T-helper 2 cell treated with Interferon-gamma antibody and Interleukin-4, amounts not matched to agents 100 ng/mL and 5 ng/mL, for 36 hours (primary cell): ENCODE data around the gene RIN2. TPM values are rescaled to one million over a fixed set of nuclear protein-coding genes. Genes with fewer than 3 reads are reported as not detected.
"Not testable (repeated sequence)": the region's sequence is repeated elsewhere in the genome, so short reads cannot be mapped to it uniquely, and the experiment has no call there.

Experiments
- intact Hi-C: fragments of 100-400 bp; cut with micrococcal nuclease; formaldehyde crosslinking; loops from one replicate; pipeline ENCODE4 v1.15.1; 2023
- total RNA-seq: library from RNA; stranded (reverse); gene quantifications from 2 replicates; pipeline ENCODE4 v1.2.3, GENCODE V29; 2022

Gene RIN2
- total RNA-seq, 1 donor from 2014 or later = not detected

DNA sequence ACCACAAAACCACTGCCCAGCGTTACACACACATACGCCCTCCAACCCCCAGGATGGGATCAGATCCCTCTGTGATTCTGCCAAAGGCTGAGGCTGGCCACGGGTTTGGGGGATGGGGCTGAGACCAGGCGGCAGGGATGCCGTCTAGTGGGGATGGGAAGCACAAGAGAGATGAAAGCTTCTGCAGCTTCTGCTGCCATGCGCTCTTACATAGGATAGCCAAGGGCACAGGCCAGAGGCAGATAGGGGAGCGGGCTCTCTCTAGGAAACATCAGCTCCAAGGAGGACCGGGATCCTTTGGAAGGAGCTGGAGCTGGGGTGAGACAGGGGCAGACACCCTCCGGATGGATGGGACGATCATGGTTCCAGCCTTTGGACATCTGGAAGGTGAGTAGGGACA lies 18.7 kb upstream of the RIN2 start:
- intact Hi-C loops = no loop called here

DNA sequence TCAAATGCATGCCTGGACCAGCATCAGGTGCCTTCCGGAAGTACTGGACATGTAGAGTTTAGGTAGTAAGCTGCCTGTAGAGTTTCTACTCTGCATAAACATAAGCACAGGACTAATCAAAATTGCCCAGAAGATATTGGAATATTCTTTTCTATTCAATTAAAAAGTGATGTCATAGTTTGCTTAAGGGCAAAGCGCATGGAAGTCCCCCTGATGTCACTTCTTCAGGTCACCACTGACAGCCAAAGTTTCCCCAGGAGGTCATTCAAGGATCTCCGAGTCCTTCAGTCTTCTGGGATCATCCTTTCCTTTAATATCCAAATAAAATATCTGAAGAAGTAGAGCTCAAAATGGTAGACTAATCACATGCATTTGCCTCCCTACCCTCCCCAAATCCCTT lies 17.5 kb upstream of the RIN2 start:
- intact Hi-C loops = no loop called here

DNA sequence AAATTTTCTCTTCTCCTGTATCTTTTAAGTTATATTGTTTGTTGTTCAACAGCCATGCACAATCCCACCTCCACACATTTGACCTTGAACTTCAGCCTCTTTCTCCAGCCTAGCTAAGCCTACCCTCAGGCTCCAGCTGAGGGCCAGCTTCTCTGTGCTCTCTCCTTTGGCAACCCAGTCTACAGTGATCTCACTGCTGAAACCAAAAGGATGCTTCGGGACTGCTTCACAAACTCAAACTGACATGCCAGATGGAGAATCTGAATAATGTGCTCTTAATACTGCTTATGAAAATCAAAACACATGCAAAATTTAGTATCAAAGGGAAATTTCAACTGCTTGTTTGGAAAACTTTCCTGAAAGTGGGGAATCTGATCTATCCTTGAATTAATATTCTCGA lies 16.1 kb upstream of the RIN2 start:
- intact Hi-C loops = no loop called here

DNA sequence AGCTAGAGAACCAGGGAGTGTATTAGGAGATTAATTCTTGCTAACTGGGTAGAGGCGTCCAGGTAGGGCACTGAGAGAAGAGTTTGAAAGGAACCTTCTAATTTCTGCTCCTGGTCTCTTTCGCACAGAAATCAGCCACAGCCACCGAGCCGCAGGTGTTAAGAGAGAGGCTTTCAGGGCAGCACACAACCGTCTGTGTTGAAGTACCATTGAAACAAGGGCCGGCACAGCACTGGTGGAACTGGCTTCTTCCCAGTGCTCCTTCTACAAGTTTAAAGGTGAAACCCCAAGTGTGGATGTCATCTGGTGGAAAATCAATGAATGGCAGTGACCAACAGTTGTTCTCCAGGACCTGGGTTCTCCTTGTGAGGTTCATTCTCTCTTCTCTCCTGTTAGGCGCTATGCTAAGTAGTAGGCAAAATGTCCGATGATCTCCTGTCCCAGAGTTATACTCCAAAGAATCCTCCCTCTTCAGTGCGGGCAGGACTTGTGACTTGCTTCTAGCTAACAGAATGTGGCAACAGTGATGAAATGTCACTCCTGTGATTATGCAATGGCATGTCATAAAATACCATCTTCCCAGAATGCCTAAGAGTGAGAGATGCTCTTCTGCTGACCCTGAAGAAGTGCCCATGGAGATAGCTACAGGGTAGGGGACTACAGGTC lies 15.0 kb upstream of the RIN2 start:
- intact Hi-C loops = no loop called here

DNA sequence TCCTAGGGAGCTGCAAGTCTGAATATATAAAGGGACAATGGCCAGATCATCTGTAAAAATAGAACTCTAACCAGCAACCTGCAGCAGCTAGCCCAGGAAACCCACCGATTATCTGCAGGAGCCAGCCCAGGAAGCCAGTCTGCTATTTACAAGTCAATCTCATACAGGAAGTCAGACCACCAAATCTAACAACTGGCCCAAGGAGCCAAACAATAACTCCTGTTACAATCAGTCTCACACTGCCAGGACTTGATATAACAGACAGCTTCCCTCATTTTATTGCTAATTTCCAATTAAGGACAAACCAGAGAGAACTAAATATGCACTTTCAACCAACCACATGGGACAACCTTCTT lies 14.4 kb upstream of the RIN2 start:
- intact Hi-C loops = no loop called here

DNA sequence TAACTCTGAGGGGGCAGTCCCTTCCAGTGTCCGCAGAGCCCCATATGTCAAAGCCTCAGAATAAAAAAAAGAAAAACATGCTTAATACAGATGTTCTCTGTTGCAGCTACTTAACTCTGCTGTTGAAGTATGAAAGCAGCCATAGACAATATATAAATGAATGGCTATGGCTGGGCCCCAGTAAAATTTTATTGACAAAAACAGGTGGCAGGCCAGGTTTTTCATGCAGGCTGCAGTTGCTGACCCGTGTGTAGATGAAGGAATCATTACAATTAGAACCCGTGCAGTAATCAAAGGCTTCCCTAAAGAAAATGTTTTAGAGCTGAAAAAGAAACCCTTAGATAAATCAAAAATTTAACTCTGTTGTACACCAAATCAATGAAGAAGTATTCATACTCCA lies 13.0 kb upstream of the RIN2 start:
- intact Hi-C loops = no loop called here

DNA sequence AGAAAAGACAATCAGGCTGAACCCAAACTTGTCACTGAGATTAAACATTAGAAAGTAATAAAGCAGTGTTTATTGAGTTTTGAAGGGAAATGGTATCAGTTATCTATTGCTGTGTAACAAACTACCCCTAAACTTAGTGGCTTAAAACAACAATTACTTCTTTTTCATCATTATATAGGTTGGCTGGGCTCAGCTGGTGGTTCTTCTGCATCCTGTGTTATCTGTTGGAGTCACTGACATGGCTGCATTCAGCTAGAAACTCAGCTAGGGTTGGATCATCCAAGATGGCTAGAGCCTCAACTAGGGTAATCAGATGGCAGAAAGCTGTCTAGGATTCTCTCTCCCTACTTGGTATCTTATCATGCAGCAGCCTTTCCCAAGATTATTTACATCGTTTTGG lies 12.5 kb upstream of the RIN2 start:
- intact Hi-C loops = no loop called here

DNA sequence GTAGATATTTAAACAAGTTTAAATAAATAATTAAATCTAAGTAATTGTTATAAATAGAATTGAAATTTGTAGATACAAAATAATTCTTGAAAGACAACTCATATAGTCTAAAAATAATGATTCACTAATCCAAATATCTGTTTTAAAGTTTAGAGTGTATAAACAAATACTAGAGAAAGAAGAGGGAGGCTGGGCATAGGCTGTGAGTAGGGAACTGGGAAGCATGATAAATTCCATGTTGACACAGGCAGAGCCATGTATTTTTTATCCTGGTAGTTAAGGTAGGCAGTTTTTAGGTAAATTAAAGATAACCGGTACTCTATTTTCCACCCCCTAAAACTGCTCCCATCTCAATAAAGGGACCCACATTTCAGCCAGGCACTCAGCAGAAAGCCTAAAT lies 11.7 kb upstream of the RIN2 start:
- intact Hi-C loops = no loop called here

DNA sequence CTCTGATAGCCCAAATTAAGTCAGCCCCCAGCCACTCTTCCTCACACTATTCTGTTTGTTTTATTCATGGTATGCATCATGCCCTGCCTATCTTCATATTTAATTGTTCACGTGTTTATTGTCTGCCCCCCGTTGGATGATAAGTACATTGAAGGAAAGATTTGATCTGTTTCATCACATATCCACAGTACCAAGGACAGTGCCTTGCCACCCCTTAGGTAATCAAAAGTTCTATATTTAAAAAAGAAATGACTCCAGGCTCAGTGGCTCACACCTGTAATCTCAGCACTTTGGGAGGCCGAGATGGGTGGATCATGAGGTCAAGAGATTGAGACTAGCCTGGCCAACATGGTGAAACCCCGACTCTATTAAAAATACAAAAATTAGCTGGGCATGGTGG lies 10.2 kb upstream of the RIN2 start:
- intact Hi-C loops = no loop called here

DNA sequence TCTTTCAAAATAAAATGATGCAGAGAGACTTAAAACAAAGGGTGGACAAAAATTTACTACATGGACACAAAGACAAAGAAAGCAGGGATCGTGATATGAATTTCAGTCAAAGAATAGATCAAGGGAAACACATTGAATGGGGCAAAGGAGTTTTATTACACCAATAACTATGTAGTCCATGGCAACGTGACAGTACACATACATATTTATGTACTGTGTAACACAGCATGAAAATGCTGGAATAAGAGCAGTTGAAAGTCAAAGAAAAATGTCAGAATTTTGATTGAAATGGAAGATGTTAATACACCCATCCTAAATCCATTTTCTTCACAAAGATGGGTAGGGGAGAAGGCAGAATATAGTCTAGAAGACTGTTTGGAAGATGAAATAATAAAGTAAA lies 9.4 kb upstream of the RIN2 start:
- intact Hi-C loops = no loop called here

DNA sequence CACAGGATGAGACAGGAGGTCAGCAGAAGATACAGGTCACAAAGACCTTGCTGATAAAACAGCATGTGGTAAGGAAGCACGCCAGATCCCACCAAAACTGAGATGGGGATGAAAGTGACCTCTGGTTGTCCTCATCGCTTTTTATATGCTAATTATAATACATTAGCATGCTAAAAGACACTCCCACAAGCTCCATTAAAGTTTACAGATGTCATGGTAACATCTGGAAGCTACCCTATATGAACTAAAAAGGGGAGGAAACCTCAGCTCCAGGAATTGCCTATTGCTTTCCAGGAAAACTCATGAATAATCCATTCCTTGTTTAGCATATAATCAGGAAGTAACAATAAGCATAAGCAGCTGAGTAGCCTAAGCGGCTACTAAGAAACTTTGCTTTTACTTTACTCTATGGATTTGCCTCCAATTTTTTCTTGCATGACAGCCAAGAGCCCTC lies 8.4 kb upstream of the RIN2 start:
- intact Hi-C loops = no loop called here

DNA sequence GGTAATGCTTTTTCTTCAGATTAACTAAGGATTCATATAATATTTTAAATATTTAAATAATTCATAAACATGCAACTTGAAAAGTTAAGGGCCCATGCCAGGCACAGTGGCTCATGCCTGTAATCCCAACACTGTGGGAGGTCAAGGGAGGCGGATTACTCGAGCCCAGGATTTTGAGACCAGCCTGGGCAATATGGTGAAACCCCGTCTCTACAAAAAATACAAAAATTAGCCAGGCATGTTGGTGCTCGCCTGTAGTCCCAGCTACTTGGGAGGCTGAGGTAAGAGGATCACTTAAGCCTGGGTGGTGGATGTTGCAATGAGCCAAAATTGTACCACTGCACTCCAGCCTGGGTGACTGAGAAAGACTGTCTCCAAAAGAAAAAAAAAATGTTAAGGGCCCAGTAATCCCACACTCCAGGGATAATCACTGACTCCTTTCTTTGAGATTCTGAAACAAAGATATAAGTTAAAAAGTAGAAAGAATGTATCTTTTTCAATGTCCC lies 7.9 kb upstream of the RIN2 start:
- intact Hi-C loops = no loop called here

DNA sequence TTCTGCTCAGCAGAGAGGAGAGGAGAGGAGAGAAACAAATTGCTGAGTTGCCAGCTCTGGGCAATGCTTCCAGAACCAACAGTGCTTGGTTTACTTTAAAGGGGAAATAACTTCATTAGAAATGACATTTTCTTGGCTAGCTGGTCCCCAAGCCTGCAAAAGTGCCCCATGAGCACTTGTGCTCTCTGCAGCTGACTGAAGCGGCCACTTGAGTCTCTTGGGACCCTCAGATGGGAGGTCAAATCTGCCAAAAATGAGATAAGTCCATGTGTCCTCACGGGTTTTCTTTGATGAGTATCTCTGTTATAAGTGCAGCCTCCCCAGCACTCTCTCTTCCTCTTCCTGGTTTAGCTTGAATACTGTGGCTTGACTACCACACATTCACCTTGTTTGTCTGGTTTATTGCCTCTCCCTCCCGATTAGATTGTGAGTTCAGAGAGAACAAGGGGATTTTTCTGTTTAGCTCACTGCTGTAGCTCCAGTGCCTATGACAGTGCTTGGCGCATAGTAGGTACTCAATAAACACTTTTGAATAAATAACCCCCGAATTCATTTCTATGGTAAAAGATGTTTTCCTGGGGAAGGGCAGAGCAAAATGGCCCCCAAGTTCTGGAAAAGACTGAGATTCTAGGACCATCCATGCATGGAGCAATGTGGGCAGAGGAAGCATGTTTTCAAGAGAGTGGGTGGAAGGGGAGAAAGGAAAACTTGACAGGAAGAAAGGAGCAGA lies 7.0 kb upstream of the RIN2 start:
- intact Hi-C loops = no loop called here

DNA sequence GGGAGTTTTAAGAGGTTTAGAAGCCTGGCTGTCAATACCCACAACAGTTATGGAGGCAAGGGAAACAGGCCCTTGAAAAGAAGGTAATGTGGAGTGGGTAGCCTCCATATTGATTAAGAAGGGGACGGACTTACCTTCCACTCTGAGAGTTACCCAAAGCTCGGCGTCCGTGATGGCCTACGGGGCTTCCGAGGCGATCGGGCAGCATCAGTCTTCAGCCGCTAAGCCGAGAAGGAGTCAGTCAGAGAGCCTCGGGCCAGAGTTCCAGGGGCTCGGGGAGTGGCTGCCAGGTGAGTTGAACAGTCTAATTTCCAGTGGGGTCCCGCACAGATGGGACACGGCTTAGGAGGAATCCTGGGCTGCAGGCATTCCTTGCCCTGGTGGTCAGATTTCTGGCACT lies 3.9 kb upstream of the RIN2 start:
- intact Hi-C loops = not testable (repeated sequence)

DNA sequence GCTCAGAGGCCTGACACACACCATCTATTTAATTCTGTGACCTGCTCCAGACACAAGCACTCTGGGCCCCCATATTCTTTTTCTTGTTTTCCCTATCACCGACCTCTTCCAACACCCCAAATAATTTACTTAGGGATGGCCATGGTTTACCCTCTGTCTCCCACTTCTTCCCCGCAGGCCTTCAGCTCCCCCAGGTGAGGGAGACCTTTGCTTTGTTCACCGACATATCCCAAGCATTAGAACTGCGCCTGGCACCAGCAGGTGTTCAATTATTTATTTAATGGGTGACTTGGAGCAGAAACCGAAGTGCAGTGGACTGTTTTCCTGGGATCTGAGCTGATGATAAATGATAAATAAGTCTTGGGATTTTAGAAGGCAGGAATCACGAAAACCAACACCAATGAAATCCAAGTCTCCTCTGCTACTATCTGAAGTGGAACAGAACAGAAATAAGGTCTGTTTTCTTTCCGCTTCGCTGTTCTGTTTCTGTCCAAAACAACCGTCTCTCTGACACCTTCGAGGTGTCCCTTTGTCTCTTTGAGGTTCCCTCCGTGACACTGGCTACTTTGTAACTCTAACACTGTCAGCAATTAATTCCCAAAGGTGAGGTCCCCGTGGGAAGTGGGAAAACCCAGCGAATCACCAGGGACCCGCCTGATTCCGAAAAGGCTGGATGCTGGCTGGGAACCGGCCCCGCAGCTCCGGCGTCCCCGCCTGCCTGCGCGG lies 1.1 kb upstream of the RIN2 start:
- intact Hi-C loops = no loop called here

DNA sequence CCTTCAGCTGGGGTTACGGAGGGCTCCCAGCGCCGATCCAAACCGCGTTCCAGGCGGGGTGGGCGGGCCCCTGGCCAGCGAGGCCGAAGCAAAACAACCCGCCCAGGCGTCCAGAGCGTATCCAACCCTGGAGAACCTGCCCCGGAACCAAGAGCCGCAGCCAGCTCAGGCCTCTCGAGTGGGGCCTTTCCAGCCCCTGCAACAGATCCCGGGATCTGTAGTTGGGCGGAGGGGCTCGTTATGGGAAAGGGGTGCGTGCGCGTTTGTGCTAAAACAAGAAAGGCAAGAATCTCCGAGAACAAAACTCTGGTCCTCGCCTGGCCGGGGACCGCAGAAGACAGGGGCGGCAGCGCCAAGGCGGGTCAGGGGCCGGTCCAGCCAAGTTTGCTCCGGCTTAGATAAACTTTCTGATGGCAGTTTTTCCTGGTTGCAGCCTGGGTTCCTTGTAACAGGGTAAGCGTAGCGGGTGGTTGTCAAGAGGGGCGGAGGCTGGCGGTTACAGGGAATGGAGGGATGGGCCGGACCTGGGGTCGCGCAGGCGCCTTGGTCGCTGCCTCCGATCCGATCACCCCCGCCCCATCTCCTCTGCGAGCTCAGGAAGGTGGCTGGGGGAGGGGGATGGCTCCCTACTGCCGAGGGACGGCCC lies 448 bp upstream of the RIN2 start:
- intact Hi-C loops = no loop called here

DNA sequence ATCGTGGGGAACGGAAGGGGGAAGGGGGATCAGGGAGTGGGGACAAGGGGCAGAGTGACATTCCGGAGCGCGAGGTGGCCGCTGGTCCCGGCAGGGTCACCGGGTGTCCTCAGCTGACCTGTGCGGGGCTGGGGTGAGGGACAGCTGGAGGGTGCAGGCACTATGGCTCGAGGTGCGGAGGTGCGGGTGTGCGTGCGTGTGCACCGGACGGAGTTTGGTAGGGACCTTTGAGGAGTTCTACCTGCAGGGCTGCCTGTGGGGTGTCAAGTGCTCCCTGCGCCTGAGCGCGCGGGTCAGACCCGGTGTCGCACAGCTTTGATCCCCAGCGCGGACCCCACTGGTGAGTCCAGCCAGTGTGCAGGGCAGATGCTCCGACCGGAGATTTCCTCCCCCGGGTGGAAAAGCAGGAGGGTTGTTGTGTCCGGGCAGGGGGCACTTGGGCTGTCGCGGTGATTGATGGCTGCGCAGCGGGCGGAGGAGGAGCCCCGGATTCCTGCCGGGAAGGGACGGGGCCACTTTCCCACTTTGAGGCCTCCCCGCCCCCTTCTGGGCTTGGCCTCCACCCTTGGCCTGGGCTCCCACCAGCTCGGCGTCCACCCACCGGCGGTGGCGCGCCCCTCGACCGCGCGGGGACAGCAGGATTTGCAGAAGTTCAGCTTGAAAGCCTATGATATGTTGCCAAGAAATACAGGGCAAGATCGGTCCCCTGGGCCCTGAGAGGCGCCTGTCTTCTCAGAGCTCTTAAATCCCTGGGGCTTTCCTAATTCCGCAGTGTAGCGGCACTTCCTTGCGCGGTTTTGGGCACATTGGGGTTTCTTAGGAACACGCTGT lies 658 bp downstream of the RIN2 start:
- intact Hi-C loops = no loop called here

DNA sequence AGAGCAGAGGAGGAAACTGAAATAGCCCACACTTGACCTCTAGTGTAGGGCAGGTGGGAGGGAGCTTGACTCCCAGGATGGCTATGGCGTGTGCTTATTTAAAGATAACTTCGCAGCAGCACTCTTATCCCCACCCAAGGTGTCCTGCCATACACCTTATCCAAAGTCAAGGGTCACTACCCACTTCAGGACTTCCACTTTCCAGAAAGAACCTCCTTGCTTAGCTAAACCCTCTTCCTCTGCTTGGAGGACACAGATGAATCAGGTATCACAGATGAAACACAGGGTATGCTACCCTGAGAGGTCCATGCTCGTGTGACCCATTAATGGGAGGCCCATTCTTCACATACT lies 2.3 kb downstream of the RIN2 start:
- intact Hi-C loops = no loop called here

DNA sequence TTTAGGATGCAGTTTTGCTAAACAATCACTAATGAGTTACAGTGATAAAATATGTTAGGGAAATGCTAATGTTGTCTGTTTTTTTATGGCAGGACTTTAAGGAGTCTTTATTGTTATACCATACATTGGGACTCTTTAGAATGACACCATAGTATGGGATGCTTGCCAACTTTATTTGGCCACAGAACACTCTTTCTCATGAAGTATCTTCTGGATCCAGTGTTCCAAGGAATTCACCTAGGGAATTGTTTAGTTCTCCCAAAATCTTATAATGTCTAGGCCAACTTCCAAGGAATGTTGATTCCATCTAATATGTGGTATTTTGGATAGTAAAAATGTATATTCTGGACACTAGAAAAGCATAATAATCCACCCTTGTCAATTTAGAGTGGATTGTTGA lies 3.3 kb downstream of the RIN2 start:
- intact Hi-C loops = no loop called here

DNA sequence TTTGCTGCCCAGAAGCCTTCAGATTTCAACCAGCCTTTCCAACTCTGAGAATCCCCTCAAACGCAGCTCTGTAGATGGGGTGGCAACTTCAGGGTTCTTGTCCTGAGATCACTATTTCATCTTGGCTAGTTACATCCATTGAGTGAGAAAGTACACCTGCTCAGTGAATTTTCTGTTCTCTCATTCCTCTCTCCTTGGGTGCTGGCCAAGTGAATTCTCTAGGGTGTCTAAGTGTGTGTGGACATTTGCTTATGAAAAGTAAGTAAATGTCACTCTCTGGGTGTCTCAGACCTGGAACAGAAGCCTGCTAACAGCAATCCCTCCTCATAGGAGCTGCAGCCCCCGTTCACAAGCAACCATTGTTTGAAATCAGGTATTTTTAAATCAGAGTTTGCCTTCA lies 3.8 kb downstream of the RIN2 start:
- intact Hi-C loops = no loop called here

DNA sequence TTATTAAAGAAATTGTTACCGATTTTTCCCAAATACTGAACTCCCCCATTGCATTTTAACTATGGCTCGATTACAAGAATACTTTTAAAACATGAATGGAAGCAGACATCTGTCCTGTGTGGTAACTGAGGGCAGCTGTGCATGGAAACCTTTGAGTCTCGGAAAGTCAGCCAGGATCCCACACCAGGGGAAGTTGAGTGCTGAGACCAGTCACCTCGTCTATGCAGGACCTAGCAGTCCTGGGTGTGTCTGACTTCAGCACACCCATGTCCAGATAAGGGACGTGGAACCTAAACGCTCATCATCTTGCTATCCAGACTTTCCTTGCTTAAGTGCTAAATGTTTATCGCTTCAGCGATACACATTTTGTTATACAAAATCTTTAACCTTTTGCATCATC lies 6.1 kb downstream of the RIN2 start:
- intact Hi-C loops = no loop called here
